OCI-LY1 (cell line): ENCODE measurements around the gene DZIP1L.

Experiments used
- EZH2 ChIP-seq: fragments of 200-600 bp; sonication (generic), shearing (Covaris generic); IDR thresholded peaks from 2 replicates; pipeline ENCODE4 v1.8.0; 2017; ENCODE audit warnings: borderline replicate concordance, mixed run types, mild to moderate bottlenecking, antibody characterized with exemption, low read length, moderate library complexity, mixed read lengths
- TF ChIP-seq, protein P1 (sequence below): fragments of 200-600 bp; sonication (generic), shearing (Covaris generic); IDR thresholded peaks from 2 replicates; pipeline ENCODE4 v1.5.1; 2017; ENCODE audit warnings: mild to moderate bottlenecking, antibody characterized with exemption, low read length, moderate library complexity, mixed read lengths

DNA sequence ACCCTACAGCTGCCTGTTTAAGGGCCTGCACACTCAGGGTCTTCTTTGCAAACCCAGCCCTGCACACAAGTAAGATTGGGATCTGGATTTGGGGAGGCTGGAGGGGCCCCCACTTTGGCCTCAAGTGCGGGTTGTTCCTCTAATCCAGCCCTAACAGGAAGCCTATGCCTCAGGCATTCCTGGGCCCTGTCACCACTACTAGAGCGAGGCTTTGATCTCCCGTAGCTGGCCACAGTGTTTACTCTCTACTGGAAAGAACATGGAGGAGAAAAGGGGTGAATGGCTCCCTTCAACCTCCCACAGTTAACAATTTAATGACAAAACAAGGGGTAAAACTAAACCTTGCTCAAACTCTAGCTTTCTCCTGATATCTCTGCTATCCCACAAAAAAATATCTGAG lies 48.4 kb downstream of the DZIP1L start:
- TF ChIP-seq, protein P1, sequence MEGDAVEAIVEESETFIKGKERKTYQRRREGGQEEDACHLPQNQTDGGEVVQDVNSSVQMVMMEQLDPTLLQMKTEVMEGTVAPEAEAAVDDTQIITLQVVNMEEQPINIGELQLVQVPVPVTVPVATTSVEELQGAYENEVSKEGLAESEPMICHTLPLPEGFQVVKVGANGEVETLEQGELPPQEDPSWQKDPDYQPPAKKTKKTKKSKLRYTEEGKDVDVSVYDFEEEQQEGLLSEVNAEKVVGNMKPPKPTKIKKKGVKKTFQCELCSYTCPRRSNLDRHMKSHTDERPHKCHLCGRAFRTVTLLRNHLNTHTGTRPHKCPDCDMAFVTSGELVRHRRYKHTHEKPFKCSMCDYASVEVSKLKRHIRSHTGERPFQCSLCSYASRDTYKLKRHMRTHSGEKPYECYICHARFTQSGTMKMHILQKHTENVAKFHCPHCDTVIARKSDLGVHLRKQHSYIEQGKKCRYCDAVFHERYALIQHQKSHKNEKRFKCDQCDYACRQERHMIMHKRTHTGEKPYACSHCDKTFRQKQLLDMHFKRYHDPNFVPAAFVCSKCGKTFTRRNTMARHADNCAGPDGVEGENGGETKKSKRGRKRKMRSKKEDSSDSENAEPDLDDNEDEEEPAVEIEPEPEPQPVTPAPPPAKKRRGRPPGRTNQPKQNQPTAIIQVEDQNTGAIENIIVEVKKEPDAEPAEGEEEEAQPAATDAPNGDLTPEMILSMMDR: no peak
- no peak for TF ChIP-seq EZH2
